ENCODE measurements around the gene LLGL1. TPM values are rescaled to one million over a fixed set of nuclear protein-coding genes. Genes with fewer than 3 reads are reported as not detected.

LLGL1 gene
- total and polyA plus RNA-seq, 11 donors, result 5.3 to 20.7 (median 9.0) TPM

DNA sequence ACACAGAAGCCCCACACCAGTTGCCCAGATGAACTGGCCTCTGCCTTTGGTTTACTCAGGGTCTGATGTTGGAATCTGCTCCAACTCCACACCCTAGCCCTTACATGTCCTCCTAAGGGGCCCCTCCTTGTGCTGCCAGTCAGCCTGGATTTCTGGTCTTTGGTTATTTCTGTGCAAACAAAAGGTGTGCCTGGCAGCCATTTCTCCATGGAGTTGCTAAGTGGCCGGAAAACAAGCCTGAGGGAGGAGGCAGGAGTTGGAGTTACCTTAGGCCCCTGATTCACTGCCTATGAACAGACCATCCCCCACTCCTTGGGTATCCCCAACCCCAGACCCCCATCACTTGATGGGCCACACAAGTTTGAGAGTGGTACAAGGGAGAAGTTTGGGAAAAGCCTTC, 46.2 kb upstream of the LLGL1 start:
- 96 to 100% (median 100%) methylated on average over 1 of the region's 1 CpG for WGBS, 4 donors
- no peak for TF ChIP-seq POLR2A (IDR thresholded peaks at IDR 0.05)
- TF ChIP-seq, protein P1, sequence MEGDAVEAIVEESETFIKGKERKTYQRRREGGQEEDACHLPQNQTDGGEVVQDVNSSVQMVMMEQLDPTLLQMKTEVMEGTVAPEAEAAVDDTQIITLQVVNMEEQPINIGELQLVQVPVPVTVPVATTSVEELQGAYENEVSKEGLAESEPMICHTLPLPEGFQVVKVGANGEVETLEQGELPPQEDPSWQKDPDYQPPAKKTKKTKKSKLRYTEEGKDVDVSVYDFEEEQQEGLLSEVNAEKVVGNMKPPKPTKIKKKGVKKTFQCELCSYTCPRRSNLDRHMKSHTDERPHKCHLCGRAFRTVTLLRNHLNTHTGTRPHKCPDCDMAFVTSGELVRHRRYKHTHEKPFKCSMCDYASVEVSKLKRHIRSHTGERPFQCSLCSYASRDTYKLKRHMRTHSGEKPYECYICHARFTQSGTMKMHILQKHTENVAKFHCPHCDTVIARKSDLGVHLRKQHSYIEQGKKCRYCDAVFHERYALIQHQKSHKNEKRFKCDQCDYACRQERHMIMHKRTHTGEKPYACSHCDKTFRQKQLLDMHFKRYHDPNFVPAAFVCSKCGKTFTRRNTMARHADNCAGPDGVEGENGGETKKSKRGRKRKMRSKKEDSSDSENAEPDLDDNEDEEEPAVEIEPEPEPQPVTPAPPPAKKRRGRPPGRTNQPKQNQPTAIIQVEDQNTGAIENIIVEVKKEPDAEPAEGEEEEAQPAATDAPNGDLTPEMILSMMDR (IDR thresholded peaks at IDR 0.05), result no peak
- intact Hi-C loops (cut with DNase I), result loop anchor here in 1 of 10 donors (10.0 kb wide), 1 partner anchor 84 kb away; no protein-coding TSS in a partner anchor
- H3K4me1 ChIP-seq, result peaks cover 0 to 23% (median 12%) of the 10 kb centered on the region in 12 donors
- DNase-seq (no peak), ATAC-seq (no peak)
- no peak overlapping the region for H3K4me3 ChIP-seq
- H3K27me3 ChIP-seq, result no peaks in the 10 kb centered on the region
- no peaks in the 10 kb centered on the region for H3K9me3 ChIP-seq
- no peak overlapping the region for H3K27ac ChIP-seq
- H3K36me3 ChIP-seq, result no peaks in the 10 kb centered on the region

DNA sequence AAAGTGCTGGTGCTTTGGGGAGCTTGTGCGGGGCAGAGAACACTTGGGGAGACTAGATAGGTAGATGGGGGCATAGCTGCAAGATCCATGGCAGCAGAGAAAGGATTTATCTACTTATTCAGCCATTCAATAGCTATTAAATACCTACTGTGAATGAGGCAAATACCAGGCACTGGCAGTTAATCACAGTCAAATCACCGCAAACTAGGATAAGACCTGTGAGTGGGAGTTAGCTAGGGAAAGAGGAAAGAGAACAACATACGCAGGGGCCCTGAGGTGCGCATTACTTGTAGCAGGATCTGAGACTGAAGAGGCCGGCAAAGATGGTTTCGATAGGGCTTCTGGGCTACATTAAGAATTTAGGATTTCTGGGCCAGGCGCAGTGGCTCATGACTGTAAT, 45.6 kb upstream of the LLGL1 start:
- H3K4me1 ChIP-seq, result peaks cover 0 to 29% (median 12%) of the 10 kb centered on the region in 12 donors
- no peak for DNase-seq
- no peaks in the 10 kb centered on the region for H3K36me3 ChIP-seq
- TF ChIP-seq POLR2A (IDR thresholded peaks at IDR 0.05), result no peak
- TF ChIP-seq, protein P1 (IDR thresholded peaks at IDR 0.05), result no peak
- no peak overlapping the region for H3K4me3 ChIP-seq
- intact Hi-C loops (cut with DNase I), result loop anchor here in 3 of 10 donors (5.0 to 10.0 kb wide), 3 partner anchors 38 to 137 kb away; partner anchors contain the start of gene SMCR8 (in 1 of the 3)
- no peaks in the 10 kb centered on the region for H3K27me3 ChIP-seq
- H3K27ac ChIP-seq, result no peak overlapping the region
- H3K9me3 ChIP-seq, result no peaks in the 10 kb centered on the region
- no peak for ATAC-seq
- WGBS, 4 donors, result 94 to 96% (median 95%) methylated on average over 7 of the region's 7 CpGs

DNA sequence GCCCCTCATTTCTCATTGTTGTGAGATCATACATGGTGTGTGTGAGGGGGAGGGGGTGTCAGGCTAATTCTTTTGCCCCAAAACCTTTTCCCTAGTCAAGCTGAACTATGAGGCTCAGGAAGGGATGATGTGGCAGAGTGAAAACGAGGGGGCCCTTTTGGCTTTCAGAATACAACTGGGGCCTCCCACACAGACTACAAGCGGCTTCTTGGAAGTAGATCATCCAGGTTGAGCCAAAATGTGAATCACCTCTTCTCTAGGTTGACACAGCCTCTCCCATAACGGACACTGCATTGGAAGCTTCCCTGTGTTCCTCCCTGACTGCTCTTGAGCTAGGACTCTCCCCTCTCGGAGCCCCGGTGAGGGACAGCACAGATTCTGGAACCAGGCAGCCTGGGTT, 44.1 kb upstream of the LLGL1 start:
- Histone ChIP-seq H3K4me1 (peaks cover 0 to 45% (median 25%) of the 10 kb centered on the region in 12 donors), H3K27ac (peak overlapping the region in 10 of 12 donors; percentile 93 to 100 (median 98)), H3K27me3 (no peaks in the 10 kb centered on the region), H3K4me3 (no peak overlapping the region), H3K9me3 (no peaks in the 10 kb centered on the region), H3K36me3 (peaks cover 0 to 1% (median 0%) of the 10 kb centered on the region in 9 donors)
- 60 to 86% (median 77%) methylated on average over 1 to 5 of the region's 5 CpGs for WGBS, 4 donors
- ATAC-seq, result no peak
- intact Hi-C loops (cut with DNase I), result loop anchor here in 2 of 10 donors (5.0 kb wide), 2 partner anchors 39 to 136 kb away; partner anchors contain the start of gene SMCR8 (in 1 of the 2)
- TF ChIP-seq POLR2A (IDR thresholded peaks at IDR 0.05), result no peak
- TF ChIP-seq, protein P1 (IDR thresholded peaks at IDR 0.05), result no peak
- no peak for DNase-seq

DNA sequence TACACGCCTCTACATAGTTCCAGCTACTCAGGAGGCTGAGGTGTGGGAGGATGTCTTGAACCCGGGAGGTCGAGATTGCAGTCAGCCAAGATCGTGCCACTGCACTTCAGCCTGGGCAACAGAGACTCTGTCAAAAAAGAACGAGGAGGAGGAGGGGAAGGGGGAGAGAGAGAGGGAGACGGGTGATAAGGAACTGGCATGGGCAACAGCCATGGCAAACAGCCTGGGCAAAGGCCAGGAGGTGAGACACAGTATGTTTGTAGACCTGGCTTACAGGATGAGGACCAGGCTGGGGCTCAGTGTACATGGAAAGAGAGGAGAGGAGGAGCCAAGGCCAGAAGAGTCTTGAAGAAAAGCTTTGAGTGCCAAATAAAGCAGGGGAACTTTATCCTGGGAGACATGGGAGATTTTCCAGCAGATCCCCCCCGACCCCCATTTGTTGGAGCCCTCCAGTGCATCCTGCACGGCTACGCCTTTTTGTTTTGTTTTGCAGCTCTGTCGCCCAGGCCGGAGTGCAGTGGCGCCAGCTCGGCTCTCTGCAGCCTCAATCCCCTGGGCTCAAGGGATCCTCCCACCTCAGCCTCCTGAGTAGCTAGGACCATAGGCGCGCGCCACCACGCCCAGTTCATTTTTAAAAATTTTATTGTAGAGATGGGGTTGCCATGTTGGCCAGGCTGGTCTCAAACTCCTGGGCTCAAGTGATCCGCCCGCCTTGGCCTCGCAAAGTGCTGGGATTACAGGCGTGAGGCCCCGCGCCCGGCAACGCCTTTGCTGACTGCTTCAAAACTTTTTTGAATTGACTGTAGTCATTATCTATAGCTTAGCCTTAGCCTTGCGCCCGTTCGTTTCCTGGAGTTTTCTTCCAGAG, 43.1 kb upstream of the LLGL1 start:
- Histone ChIP-seq H3K9me3 (no peaks in the 10 kb centered on the region), H3K4me3 (peak overlapping the region; percentile 56 to 99 (median 92)), H3K4me1 (peaks cover 7 to 55% (median 35%) of the 10 kb centered on the region in 12 donors), H3K27ac (peak overlapping the region; percentile 93 to 100 (median 98)), H3K36me3 (peaks cover 0 to 7% (median 0%) of the 10 kb centered on the region in 9 donors), H3K27me3 (no peaks in the 10 kb centered on the region)
- no peak for TF ChIP-seq POLR2A (IDR thresholded peaks at IDR 0.05)
- TF ChIP-seq, protein P1 (IDR thresholded peaks at IDR 0.05), result no peak
- 14 to 17% (median 15%) methylated on average over 28 of the region's 28 CpGs for WGBS, 4 donors
- intact Hi-C loops (cut with DNase I), result loop anchor here in 4 of 10 donors (2.0 to 5.0 kb wide), 5 partner anchors 40 to 135 kb away; partner anchors contain the start of genes FLII (in 1 of the 4), LLGL1 (in 1 of the 4), MIEF2 (in 1 of the 4) and SMCR8 (in 1 of the 4)
- ATAC-seq, result peak in 2 of 4 donors; percentile 2
- DNase-seq, result peak in 4 of 5 donors; percentile 49 to 75 (median 59)
